Left colon (tissue), 2 donors: ENCODE results near the gene LAIR2. TPM values are rescaled to one million over a fixed set of nuclear protein-coding genes. Genes with fewer than 3 reads are reported as not detected.

Experiments used
- ATAC-seq: fragments of 200-7000 bp; cut with Tn5 transposase; one replicate; pipeline ENCODE4 v1.9.1; 2020; ENCODE audit warnings: mild to moderate bottlenecking, moderate library complexity
- DNase-seq, 2 donors: peaks; one replicate each; pipeline ENCODE4 v3.0.0-alpha.2; 2020
- intact Hi-C, 2 donors: fragments of 100-400 bp; cut with DNase I in 1 of 2; cut with micrococcal nuclease in 1 of 2; formaldehyde crosslinking; loops; one replicate each; pipeline versions ENCODE4 v1.11.2 to v1.14.0; 2022; cut with DNase I, micrococcal nuclease
- total RNA-seq, 2 donors: library from RNA; stranded (reverse); fragmentation: NEBNext Ultra II Directional; extraction: Animal tissue kit (Norgen Biotek cat#: 25700); gene quantifications; one replicate each; pipeline ENCODE4 v1.2.1, GENCODE V29; 2021
- donor health status: DM: no; HTN: no; CAD: no.
- donor health status: DM: yes; HTN: yes; CAD: no.

The LAIR2 gene
- total RNA-seq, 2 donors from 2014 or later, result not detected

GRCh38 chr19:54521022-54521859 lies 18.6 kb downstream of the LAIR2 start:
- no peak for ATAC-seq
- intact Hi-C loops, result no loop called here
- DNase-seq, result no peak

- ATAC-seq (no peak), DNase-seq (no peak)
- intact Hi-C loops, result no loop called here
These were observed 19.4 kb downstream of the LAIR2 start for GRCh38 chr19:54521860-54522513.

- intact Hi-C loops, result no loop called here
- no peak for DNase-seq
- no peak for ATAC-seq
These were observed 20.8 kb downstream of the LAIR2 start for GRCh38 chr19:54523403-54523802.

- intact Hi-C loops, result no loop called here
- no peak for ATAC-seq
- no peak for DNase-seq
These were observed 23.0 kb downstream of the LAIR2 start for GRCh38 chr19:54525636-54526035.

- no peak for DNase-seq
- intact Hi-C loops, result no loop called here
- ATAC-seq, result no peak
These were observed 24.3 kb downstream of the LAIR2 start for GRCh38 chr19:54526972-54527371.

- no peak for ATAC-seq
- DNase-seq, result no peak
- intact Hi-C loops, result no loop called here
These were observed 28.2 kb downstream of the LAIR2 start for GRCh38 chr19:54530866-54531265.

GRCh38 chr19:54532528-54532927 lies 29.9 kb downstream of the LAIR2 start:
- ATAC-seq, result no peak
- no peak for DNase-seq
- intact Hi-C loops, result no loop called here

- DNase-seq (no peak), ATAC-seq (no peak)
- intact Hi-C loops, result no loop called here
These were observed 30.8 kb downstream of the LAIR2 start for GRCh38 chr19:54533476-54533875.

- intact Hi-C loops, result no loop called here
- DNase-seq (no peak), ATAC-seq (no peak)
These were observed 31.5 kb downstream of the LAIR2 start for GRCh38 chr19:54534156-54534555.

GRCh38 chr19:54535601-54536000 lies 33.0 kb downstream of the LAIR2 start:
- no peak for DNase-seq
- intact Hi-C loops, result no loop called here
- no peak for ATAC-seq

GRCh38 chr19:54536956-54537355 lies 34.3 kb downstream of the LAIR2 start:
- ATAC-seq (no peak), DNase-seq (no peak)
- intact Hi-C loops, result no loop called here

- no peak for ATAC-seq
- DNase-seq, result no peak
- intact Hi-C loops, result no loop called here
These were observed 39.1 kb downstream of the LAIR2 start for GRCh38 chr19:54541712-54542111.

- intact Hi-C loops, result no loop called here
- no peak for ATAC-seq
- no peak for DNase-seq
These were observed 46.2 kb downstream of the LAIR2 start for GRCh38 chr19:54548806-54549205.

- DNase-seq (no peak), ATAC-seq (no peak)
- intact Hi-C loops, result no loop called here
These were observed 46.6 kb downstream of the LAIR2 start for GRCh38 chr19:54549224-54549623.

- ATAC-seq (no peak), DNase-seq (no peak)
- intact Hi-C loops, result no loop called here
These were observed 48.7 kb downstream of the LAIR2 start for GRCh38 chr19:54551293-54551692.

- no peak for ATAC-seq
- intact Hi-C loops, result no loop called here
- DNase-seq, result peak in 1 of 2 donors; percentile 21
These were observed 49.6 kb downstream of the LAIR2 start for GRCh38 chr19:54551950-54552912.

GRCh38 chr19:54552913-54553310 lies 50.3 kb downstream of the LAIR2 start:
- intact Hi-C loops, result no loop called here
- DNase-seq (no peak), ATAC-seq (no peak)

GRCh38 chr19:54554006-54554405 lies 51.4 kb downstream of the LAIR2 start:
- no peak for ATAC-seq
- no peak for DNase-seq
- intact Hi-C loops, result no loop called here

GRCh38 chr19:54554896-54555295 lies 52.3 kb downstream of the LAIR2 start:
- intact Hi-C loops, result no loop called here
- ATAC-seq (no peak), DNase-seq (no peak)
